ENCODE results near the gene RUNX1.

DNA sequence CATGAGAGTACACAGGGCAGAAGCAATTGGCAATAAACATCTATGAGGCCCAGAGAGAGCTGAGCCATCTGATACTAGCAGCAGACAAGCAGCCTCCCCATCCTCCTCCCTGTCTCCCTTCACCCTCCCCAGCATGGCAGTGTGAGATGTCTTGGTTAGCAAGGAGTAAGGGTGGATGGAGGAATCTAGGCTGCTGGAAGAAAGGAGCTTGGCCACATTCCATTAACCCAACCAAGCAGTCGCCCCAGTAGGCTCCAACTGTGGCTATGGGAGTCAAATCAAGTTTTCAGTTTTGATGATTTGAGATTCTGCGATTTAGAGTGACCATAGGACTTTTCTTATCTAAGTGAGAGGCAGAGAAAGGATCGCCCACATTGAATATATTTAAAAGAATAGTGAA is 12.9 kb upstream of the RUNX1 start:
- TF ChIP-seq, protein P1, sequence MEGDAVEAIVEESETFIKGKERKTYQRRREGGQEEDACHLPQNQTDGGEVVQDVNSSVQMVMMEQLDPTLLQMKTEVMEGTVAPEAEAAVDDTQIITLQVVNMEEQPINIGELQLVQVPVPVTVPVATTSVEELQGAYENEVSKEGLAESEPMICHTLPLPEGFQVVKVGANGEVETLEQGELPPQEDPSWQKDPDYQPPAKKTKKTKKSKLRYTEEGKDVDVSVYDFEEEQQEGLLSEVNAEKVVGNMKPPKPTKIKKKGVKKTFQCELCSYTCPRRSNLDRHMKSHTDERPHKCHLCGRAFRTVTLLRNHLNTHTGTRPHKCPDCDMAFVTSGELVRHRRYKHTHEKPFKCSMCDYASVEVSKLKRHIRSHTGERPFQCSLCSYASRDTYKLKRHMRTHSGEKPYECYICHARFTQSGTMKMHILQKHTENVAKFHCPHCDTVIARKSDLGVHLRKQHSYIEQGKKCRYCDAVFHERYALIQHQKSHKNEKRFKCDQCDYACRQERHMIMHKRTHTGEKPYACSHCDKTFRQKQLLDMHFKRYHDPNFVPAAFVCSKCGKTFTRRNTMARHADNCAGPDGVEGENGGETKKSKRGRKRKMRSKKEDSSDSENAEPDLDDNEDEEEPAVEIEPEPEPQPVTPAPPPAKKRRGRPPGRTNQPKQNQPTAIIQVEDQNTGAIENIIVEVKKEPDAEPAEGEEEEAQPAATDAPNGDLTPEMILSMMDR (IDR thresholded peaks at IDR 0.05), result no peak
- no peak for TF ChIP-seq POLR2A (IDR thresholded peaks at IDR 0.05)
